GM23338 (cell line): ENCODE measurements around the gene FCRL5.

Experiments used
- CREB1 ChIP-seq: fragments of 250-450 bp; sonication (Bioruptor Pico); IDR thresholded peaks from 2 replicates; pipeline ENCODE4 v1.5.0; 2020; ENCODE audit warnings: low read depth, mild to moderate bottlenecking, moderate library complexity
- CTCF ChIP-seq, 2 experiments: fragments of 200-600 bp in 1 of 2; sonication (generic) in 1 of 2; conservative IDR thresholded peaks; 2 replicates each; pipeline versions ENCODE4 v1.5.1 to v1.6.1; 2016 to 2017; ENCODE audit warnings: antibody characterized with exemption in 2 of 2, low read depth in 2 of 2, mild to moderate bottlenecking in 2 of 2, moderate library complexity in 1 of 2
- ETS1 ChIP-seq: IDR thresholded peaks from 2 replicates; pipeline ENCODE4 v1.6.1; 2016; ENCODE audit warnings: antibody characterized with exemption
- EZH2 ChIP-seq: fragments of 200-600 bp; sonication (generic); IDR thresholded peaks from one replicate; pipeline ENCODE4 v1.8.0; 2017; ENCODE audit warnings: antibody characterized with exemption, mild to moderate bottlenecking, low read depth; ENCODE audit not compliant: unreplicated experiment
- EZH2phosphoT487 ChIP-seq: fragments of 200-600 bp; sonication (generic); IDR thresholded peaks from one replicate; pipeline ENCODE4 v1.8.1; 2018; ENCODE audit warnings: antibody characterized with exemption; ENCODE audit not compliant: unreplicated experiment
- JUNB ChIP-seq: IDR thresholded peaks from one replicate; pipeline ENCODE4 v1.6.1; 2016; ENCODE audit warnings: antibody characterized with exemption; ENCODE audit not compliant: unreplicated experiment
- NANOG ChIP-seq: IDR thresholded peaks from 2 replicates; pipeline ENCODE4 v1.6.1; 2016; ENCODE audit warnings: antibody characterized with exemption, borderline replicate concordance
- POLR2AphosphoS5 ChIP-seq: IDR thresholded peaks from 2 replicates; pipeline ENCODE4 v1.6.1; 2016; ENCODE audit warnings: antibody characterized with exemption, low read depth
- REST ChIP-seq: IDR thresholded peaks from one replicate; pipeline ENCODE4 v1.6.1; 2018; ENCODE audit warnings: antibody characterized with exemption; ENCODE audit not compliant: unreplicated experiment
- STAT1 ChIP-seq: IDR thresholded peaks from one replicate; pipeline ENCODE4 v1.6.1; 2016; ENCODE audit warnings: antibody characterized with exemption; ENCODE audit not compliant: unreplicated experiment
- ZNF114 ChIP-seq: fragments of 250-450 bp; sonication (Bioruptor Pico); IDR thresholded peaks from 2 replicates; pipeline ENCODE4 v1.5.0; 2020; ENCODE audit warnings: mild to moderate bottlenecking, moderate library complexity
- ZNF331 ChIP-seq: fragments of 250-450 bp; sonication (Bioruptor Pico); IDR thresholded peaks from 2 replicates; pipeline ENCODE4 v1.5.0; 2020; ENCODE audit warnings: low read depth, mild to moderate bottlenecking, moderate library complexity
- ZNF462 ChIP-seq: fragments of 250-450 bp; sonication (Bioruptor Pico); IDR thresholded peaks from 2 replicates; pipeline ENCODE4 v1.5.0; 2020; ENCODE audit warnings: mild to moderate bottlenecking, moderate library complexity

- TF ChIP-seq CTCF (conservative IDR thresholded peaks at IDR 0.05; ENCODE audit: low read depth in 2 of 2) (no peak), NANOG (no peak), EZH2 (no peak), REST (no peak), CREB1 (CRISPR knock-in tag) (no peak), JUNB (no peak), EZH2phosphoT487 (no peak), POLR2AphosphoS5 (no peak), STAT1 (no peak), ZNF114 (no peak), ZNF331 (no peak), ETS1 (no peak), ZNF462 (CRISPR knock-in tag) (no peak)
Measured at GRCh38 chr1:157471531-157471930, 80.8 kb downstream of the FCRL5 start.
